ENCODE measurements around the gene PPP1R12C. TPM values are rescaled to one million over a fixed set of nuclear protein-coding genes. Genes with fewer than 3 reads are reported as not detected.

PPP1R12C gene
- polyA plus RNA-seq, 3 donors = 2.1 to 206 (median 2.6) TPM

- Histone ChIP-seq H3K4me1 (ENCODE audit: control insufficient read depth in 1 of 2, insufficient read depth in 2 of 2, low read length in 2 of 2) (peaks cover 15 to 16% of the 10 kb centered on the region in 2 donors), H3K27me3 (ENCODE audit: control insufficient read depth in 2 of 2, insufficient read depth in 2 of 2, low read length in 2 of 2) (peaks cover 3 to 16% of the 10 kb centered on the region in 2 donors), H3K27ac (ENCODE audit: low read depth in 1 of 2, low read length in 2 of 2) (no peak overlapping the region), H3K4me2 (replicated peaks; ENCODE audit: extremely low read depth, low read length, poor library complexity, severe bottlenecking) (no peak overlapping the region), H2AFZ (ENCODE audit: insufficient read depth, low read depth, low read length, poor library complexity, severe bottlenecking) (no peak overlapping the region), H3K79me2 (ENCODE audit: insufficient read depth, low read length) (no peaks in the 10 kb centered on the region), H3K9me3 (replicated peaks in 1 of 2; ENCODE audit: control insufficient read depth in 1 of 2, insufficient read depth in 1 of 2, low read length in 2 of 2) (peaks cover 0 to 4% of the 10 kb centered on the region in 2 donors), H3K4me3 (replicated peaks in 1 of 3; ENCODE audit: low read depth in 2 of 3, low read length in 3 of 3) (no peak overlapping the region), H4K20me1 (ENCODE audit: insufficient read depth, low read length) (peaks cover 79% of the 10 kb centered on the region), H3K36me3 (replicated peaks in 1 of 2; ENCODE audit: control insufficient read depth in 1 of 2, insufficient read depth in 2 of 2, low read length in 2 of 2) (peaks cover 47 to 59% of the 10 kb centered on the region in 2 donors), H3K9ac (ENCODE audit: insufficient read depth, low read length, poor library complexity, severe bottlenecking) (no peak overlapping the region)
- Mint-ChIP-seq H3K4me3 (no peak overlapping the region), H3K36me3 (peaks cover 35 to 66% of the 10 kb centered on the region in 2 donors), H3K4me1 (peaks cover 24% of the 10 kb centered on the region), H3K9me3 (peaks cover 0 to 12% (median 6%) of the 10 kb centered on the region in 7 donors), H3K27me3 (ENCODE audit: low read depth in 3 of 3) (peaks cover 18 to 23% (median 20%) of the 10 kb centered on the region in 3 donors), H3K27ac (no peak overlapping the region)
- 94% methylated on average over 22 of the region's 27 CpGs for WGBS (ENCODE audit: insufficient coverage)
- DNase-seq = no peak
- intact Hi-C loops (cut with micrococcal nuclease) = no loop called here
- TF ChIP-seq CTCF (IDR thresholded peaks at IDR 0.05) = no peak
Measured at GRCh38 chr19:55091955-55092354, 25.5 kb downstream of the PPP1R12C start.

- DNase-seq = no peak
- Histone ChIP-seq H2AFZ (ENCODE audit: insufficient read depth, low read depth, low read length, poor library complexity, severe bottlenecking) (no peak overlapping the region), H3K9ac (ENCODE audit: insufficient read depth, low read length, poor library complexity, severe bottlenecking) (no peak overlapping the region), H3K4me3 (replicated peaks in 1 of 3; ENCODE audit: low read depth in 2 of 3, low read length in 3 of 3) (no peak overlapping the region), H3K79me2 (ENCODE audit: insufficient read depth, low read length) (no peaks in the 10 kb centered on the region), H3K4me2 (replicated peaks; ENCODE audit: extremely low read depth, low read length, poor library complexity, severe bottlenecking) (no peak overlapping the region), H3K9me3 (replicated peaks in 1 of 2; ENCODE audit: control insufficient read depth in 1 of 2, insufficient read depth in 1 of 2, low read length in 2 of 2) (peaks cover 0 to 5% of the 10 kb centered on the region in 2 donors), H4K20me1 (ENCODE audit: insufficient read depth, low read length) (peaks cover 83% of the 10 kb centered on the region), H3K27me3 (ENCODE audit: control insufficient read depth in 2 of 2, insufficient read depth in 2 of 2, low read length in 2 of 2) (peaks cover 3 to 22% of the 10 kb centered on the region in 2 donors), H3K4me1 (ENCODE audit: control insufficient read depth in 1 of 2, insufficient read depth in 2 of 2, low read length in 2 of 2) (peaks cover 18 to 21% of the 10 kb centered on the region in 2 donors), H3K36me3 (replicated peaks in 1 of 2; ENCODE audit: control insufficient read depth in 1 of 2, insufficient read depth in 2 of 2, low read length in 2 of 2) (peaks cover 44 to 59% of the 10 kb centered on the region in 2 donors), H3K27ac (ENCODE audit: low read depth in 1 of 2, low read length in 2 of 2) (no peak overlapping the region)
- intact Hi-C loops (cut with micrococcal nuclease) = no loop called here
- H3K27me3 Mint-ChIP-seq (ENCODE audit: low read depth in 3 of 3) = peaks cover 21 to 29% (median 26%) of the 10 kb centered on the region in 3 donors
- H3K9me3 Mint-ChIP-seq = peaks cover 0 to 14% (median 6%) of the 10 kb centered on the region in 7 donors
- peaks cover 26% of the 10 kb centered on the region for H3K4me1 Mint-ChIP-seq
- no peak overlapping the region for H3K27ac Mint-ChIP-seq
- H3K4me3 Mint-ChIP-seq = no peak overlapping the region
- H3K36me3 Mint-ChIP-seq = peaks cover 35 to 62% of the 10 kb centered on the region in 2 donors
- 93% methylated on average over 19 of the region's 32 CpGs for WGBS (ENCODE audit: insufficient coverage)
- TF ChIP-seq CTCF (IDR thresholded peaks at IDR 0.05) = no peak
Measured at GRCh38 chr19:55091126-55091910, 26.1 kb downstream of the PPP1R12C start.
